ENCODE data around the gene PRKCSH. TPM values are rescaled to one million over a fixed set of nuclear protein-coding genes. Genes with fewer than 3 reads are reported as not detected.
A peak's percentile ranks its signal among the peaks of the same experiment; 100 is the strongest.

The PRKCSH gene
- total RNA-seq, 1 experiment from 2014 or later: 425 TPM

DNA sequence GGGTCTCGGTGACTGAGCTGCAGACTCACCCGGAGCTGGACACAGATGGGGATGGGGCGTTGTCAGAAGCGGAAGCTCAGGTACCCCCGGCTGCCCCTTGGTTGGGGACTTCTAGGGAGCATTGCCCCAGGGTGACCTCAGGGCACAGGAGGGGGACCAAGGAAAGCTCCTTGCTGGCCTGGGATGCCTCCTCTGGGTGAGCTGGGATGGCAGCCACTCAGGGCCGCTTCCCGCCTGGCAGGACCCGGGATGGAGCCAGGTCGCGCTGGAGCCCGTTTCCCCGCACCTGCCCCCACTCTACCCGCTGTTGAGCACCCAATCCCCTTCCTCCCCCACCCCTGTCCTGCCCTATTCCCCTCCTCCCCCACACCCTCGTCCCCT is 10.8 kb downstream of the PRKCSH start:
- no peak for DNase-seq (ENCODE audit: low read depth, low spot score)
- Histone ChIP-seq H3K27me3 (ENCODE audit: insufficient read depth, low read length) (no peaks in the 10 kb centered on the region), H3K27ac (ENCODE audit: low read depth, low read length) (no peak overlapping the region), H3K79me2 (ENCODE audit: insufficient read depth, low read length) (peaks cover 17% of the 10 kb centered on the region; the same call in 1 of the 2 replicates), H3K9me3 (ENCODE audit: control insufficient read depth in 1 of 2, insufficient read depth in 1 of 2, low read depth in 1 of 2, low read length in 2 of 2) (no peaks in the 10 kb centered on the region), H3K36me3 (ENCODE audit: control insufficient read depth in 1 of 2, insufficient read depth in 2 of 2, low read length in 2 of 2) (peaks cover 23 to 48% of the 10 kb centered on the region in 2 experiments; a peak in 3 of 4 replicates), H3K9me2 (ENCODE audit: insufficient read depth) (no peaks in the 10 kb centered on the region), H2AFZ (ENCODE audit: low read depth, low read length, poor library complexity, severe bottlenecking) (no peak overlapping the region), H3K4me1 (ENCODE audit: control insufficient read depth in 1 of 2, insufficient read depth in 2 of 2, low read length in 2 of 2) (no peaks in the 10 kb centered on the region), H3K4me2 (ENCODE audit: low read length) (no peak overlapping the region), H4K20me1 (ENCODE audit: insufficient read depth) (no peaks in the 10 kb centered on the region), H3K9ac (ENCODE audit: low read length) (no peak overlapping the region), H3K4me3 (replicated peaks in 1 of 2; ENCODE audit: low read depth in 1 of 2, low read length in 2 of 2) (no peak overlapping the region)
- ChIA-PET RAD21 (ENCODE audit: low non-redundant PET in 1 of 2, low total read pairs in 2 of 2, uncharacterized antibody in 2 of 2, unreplicated experiment in 2 of 2) (no interaction called here), POLR2A (interaction anchor here (1.1 kb wide), 1 partner anchor 65 kb away, joined by 5 read pairs; no protein-coding TSS in a partner anchor), CTCF (interaction anchor here (1.0 to 1.5 kb wide), 3 partner anchors 63 to 152 kb away, joined by 4 to 5 read pairs (median 4); partner anchors contain the start of gene SWSAP1)
- ATAC-seq: peak; percentile 14; the same call in 1 of the 2 replicates
- TF ChIP-seq TCF7L2 (IDR thresholded peaks at IDR 0.05; ENCODE audit: borderline replicate concordance, extremely low read depth, insufficient read depth, insufficient read length) (no peak), SP1 (IDR thresholded peaks at IDR 0.05; ENCODE audit: low read depth) (no peak), CEBPB (IDR thresholded peaks at IDR 0.05; ENCODE audit: low read depth) (no peak), JUND (IDR thresholded peaks at IDR 0.05) (no peak), FOSL1 (IDR thresholded peaks at IDR 0.05; ENCODE audit: low read depth) (no peak), POLR2AphosphoS5 (IDR thresholded peaks at IDR 0.05; ENCODE audit: low read depth, low read length) (no peak), EZH2phosphoT487 (IDR thresholded peaks at IDR 0.05; ENCODE audit: borderline replicate concordance) (no peak), SRF (IDR thresholded peaks at IDR 0.05; ENCODE audit: low read depth) (no peak), YY1 (IDR thresholded peaks at IDR 0.05; ENCODE audit: extremely low read depth, insufficient replicate concordance, low read depth, low read length) (no peak), ZFX (IDR thresholded peaks at IDR 0.05) (no peak), CBX3 (IDR thresholded peaks at IDR 0.05; ENCODE audit: low read depth) (no peak), POLR2A (IDR thresholded peaks at IDR 0.05; ENCODE audit: borderline replicate concordance, extremely low read depth, insufficient read depth, insufficient read length) (no peak), ELF1 (IDR thresholded peaks at IDR 0.05; ENCODE audit: borderline replicate concordance, low read depth) (no peak), ZNF274 (IDR thresholded peaks at IDR 0.05; ENCODE audit: low read depth, low read length) (no peak), SIN3A (IDR thresholded peaks at IDR 0.05; ENCODE audit: low read depth) (no peak)
- TF ChIP-seq, protein P1, sequence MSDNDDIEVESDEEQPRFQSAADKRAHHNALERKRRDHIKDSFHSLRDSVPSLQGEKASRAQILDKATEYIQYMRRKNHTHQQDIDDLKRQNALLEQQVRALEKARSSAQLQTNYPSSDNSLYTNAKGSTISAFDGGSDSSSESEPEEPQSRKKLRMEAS (IDR thresholded peaks at IDR 0.05): no peak
- TF ChIP-seq, protein P2, sequence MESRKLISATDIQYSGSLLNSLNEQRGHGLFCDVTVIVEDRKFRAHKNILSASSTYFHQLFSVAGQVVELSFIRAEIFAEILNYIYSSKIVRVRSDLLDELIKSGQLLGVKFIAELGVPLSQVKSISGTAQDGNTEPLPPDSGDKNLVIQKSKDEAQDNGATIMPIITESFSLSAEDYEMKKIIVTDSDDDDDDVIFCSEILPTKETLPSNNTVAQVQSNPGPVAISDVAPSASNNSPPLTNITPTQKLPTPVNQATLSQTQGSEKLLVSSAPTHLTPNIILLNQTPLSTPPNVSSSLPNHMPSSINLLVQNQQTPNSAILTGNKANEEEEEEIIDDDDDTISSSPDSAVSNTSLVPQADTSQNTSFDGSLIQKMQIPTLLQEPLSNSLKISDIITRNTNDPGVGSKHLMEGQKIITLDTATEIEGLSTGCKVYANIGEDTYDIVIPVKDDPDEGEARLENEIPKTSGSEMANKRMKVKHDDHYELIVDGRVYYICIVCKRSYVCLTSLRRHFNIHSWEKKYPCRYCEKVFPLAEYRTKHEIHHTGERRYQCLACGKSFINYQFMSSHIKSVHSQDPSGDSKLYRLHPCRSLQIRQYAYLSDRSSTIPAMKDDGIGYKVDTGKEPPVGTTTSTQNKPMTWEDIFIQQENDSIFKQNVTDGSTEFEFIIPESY (IDR thresholded peaks at IDR 0.05; ENCODE audit: extremely low read depth, insufficient replicate concordance, low read length): no peak
- TF ChIP-seq, protein P3, sequence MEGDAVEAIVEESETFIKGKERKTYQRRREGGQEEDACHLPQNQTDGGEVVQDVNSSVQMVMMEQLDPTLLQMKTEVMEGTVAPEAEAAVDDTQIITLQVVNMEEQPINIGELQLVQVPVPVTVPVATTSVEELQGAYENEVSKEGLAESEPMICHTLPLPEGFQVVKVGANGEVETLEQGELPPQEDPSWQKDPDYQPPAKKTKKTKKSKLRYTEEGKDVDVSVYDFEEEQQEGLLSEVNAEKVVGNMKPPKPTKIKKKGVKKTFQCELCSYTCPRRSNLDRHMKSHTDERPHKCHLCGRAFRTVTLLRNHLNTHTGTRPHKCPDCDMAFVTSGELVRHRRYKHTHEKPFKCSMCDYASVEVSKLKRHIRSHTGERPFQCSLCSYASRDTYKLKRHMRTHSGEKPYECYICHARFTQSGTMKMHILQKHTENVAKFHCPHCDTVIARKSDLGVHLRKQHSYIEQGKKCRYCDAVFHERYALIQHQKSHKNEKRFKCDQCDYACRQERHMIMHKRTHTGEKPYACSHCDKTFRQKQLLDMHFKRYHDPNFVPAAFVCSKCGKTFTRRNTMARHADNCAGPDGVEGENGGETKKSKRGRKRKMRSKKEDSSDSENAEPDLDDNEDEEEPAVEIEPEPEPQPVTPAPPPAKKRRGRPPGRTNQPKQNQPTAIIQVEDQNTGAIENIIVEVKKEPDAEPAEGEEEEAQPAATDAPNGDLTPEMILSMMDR (IDR thresholded peaks at IDR 0.05 in 2 of 3, conservative IDR thresholded peaks at IDR 0.05 in 1 of 3; ENCODE audit: borderline replicate concordance in 1 of 3, insufficient read depth in 1 of 3, low read depth in 2 of 3, low read length in 2 of 3): no peak
- TF ChIP-seq, protein P4, sequence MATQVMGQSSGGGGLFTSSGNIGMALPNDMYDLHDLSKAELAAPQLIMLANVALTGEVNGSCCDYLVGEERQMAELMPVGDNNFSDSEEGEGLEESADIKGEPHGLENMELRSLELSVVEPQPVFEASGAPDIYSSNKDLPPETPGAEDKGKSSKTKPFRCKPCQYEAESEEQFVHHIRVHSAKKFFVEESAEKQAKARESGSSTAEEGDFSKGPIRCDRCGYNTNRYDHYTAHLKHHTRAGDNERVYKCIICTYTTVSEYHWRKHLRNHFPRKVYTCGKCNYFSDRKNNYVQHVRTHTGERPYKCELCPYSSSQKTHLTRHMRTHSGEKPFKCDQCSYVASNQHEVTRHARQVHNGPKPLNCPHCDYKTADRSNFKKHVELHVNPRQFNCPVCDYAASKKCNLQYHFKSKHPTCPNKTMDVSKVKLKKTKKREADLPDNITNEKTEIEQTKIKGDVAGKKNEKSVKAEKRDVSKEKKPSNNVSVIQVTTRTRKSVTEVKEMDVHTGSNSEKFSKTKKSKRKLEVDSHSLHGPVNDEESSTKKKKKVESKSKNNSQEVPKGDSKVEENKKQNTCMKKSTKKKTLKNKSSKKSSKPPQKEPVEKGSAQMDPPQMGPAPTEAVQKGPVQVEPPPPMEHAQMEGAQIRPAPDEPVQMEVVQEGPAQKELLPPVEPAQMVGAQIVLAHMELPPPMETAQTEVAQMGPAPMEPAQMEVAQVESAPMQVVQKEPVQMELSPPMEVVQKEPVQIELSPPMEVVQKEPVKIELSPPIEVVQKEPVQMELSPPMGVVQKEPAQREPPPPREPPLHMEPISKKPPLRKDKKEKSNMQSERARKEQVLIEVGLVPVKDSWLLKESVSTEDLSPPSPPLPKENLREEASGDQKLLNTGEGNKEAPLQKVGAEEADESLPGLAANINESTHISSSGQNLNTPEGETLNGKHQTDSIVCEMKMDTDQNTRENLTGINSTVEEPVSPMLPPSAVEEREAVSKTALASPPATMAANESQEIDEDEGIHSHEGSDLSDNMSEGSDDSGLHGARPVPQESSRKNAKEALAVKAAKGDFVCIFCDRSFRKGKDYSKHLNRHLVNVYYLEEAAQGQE (IDR thresholded peaks at IDR 0.05; ENCODE audit: low read depth): no peak
- TF ChIP-seq, protein P5, sequence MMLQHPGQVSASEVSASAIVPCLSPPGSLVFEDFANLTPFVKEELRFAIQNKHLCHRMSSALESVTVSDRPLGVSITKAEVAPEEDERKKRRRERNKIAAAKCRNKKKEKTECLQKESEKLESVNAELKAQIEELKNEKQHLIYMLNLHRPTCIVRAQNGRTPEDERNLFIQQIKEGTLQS (IDR thresholded peaks at IDR 0.05): no peak
- BruUV-seq (replicated peaks): no TSS peak
- intact Hi-C loops (cut with micrococcal nuclease): loop anchor here (1.0 kb wide), 1 partner anchor 68 kb away; no protein-coding TSS in a partner anchor

Data from HCT116 (cell line).